GM19351 (cell line): ENCODE results near the gene BRI3BP.
"Not testable (repeated sequence)": the region's sequence is repeated elsewhere in the genome, so short reads cannot be mapped to it uniquely, and the experiment has no call there.

ENCODE experiments used
- ATAC-seq: cut with Tn5 transposase; IDR thresholded peaks from one replicate; pipeline ENCODE4 v1.9.1; 2021; ENCODE audit warnings: mild to moderate bottlenecking, moderate library complexity; ENCODE audit not compliant: unreplicated experiment

The BRI3BP gene

DNA sequence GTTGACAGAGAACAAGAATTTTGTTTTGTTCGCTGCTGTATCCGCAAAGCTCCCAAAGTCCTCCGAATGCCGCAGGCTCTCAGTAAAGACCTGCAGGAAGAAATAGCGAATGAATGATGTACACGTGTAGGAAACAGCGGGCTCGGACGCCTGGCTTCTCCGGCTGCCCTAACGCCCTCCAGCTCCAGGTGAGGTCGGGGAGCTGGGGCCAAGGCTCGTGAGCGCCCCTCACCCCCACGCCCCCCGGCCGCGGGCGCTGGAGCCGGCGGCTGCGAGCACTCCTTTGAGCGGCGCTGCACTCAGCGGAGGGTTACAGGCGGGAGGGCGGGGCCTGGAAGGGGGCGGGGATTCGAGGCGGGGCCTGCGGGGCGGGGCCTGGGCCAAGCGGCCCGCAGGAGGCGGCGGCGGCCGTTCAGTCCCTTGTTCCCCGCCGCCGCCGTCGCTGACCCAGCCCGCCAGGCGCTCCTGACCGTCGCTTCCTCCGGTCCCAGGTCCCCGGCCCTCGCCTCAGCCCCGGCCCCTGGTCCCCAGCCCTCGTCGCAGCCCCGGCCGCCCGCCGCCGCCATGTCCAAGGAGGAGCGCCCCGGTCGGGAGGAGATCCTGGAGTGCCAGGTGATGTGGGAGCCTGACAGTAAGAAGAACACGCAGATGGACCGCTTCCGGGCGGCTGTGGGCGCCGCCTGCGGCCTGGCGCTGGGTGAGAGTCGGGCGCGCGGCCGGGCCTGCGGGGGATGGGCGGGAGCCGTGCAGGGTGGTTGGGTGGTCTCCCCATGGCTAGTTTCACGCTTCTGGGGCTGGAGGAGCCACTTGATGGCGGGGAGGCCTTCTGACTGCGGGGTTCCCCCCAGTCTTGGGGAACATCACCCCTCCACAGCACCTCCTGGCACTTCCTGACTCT lies 71.8 kb downstream of the BRI3BP start, which contains the start of gene AACS:
Gene AACS (plus strand): TSS at position 415 of the 898 bp plus-strand sequence. CDS start 150 bp downstream, at position 565.
- peak; percentile 91 for ATAC-seq

DNA sequence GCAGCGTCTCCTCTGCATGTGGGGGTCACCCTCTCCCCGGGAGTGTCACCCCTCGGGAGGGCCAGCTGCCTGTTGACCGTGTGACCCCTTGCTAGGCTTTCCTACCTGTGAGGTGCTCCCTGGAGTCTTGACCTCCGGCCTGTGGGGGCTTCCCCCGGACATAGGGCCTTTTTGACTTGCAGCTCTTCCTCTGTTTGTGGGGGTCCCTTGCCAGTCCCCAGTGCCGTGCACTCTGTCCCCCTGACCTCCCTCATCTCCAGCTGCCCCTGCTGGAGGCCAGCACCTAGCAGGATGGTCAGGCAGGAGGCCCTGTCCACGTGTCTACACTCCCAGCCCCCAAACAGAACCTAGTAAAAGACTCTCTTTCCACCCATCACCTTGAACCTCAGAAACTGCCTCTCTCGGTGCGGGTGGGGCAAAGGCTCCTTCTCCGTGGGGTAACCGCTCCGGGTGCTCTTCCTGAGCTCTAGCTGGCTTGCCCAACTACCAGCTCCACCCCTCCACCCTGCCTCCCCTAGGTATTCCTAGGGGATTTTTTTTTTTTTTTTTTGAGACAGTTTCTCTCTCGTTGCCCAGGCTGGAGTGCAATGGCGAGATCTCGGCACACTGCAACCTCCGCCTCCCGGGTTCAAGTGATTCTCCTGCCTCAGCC lies 72.6 kb downstream of the BRI3BP start:
- ATAC-seq: no peak

DNA sequence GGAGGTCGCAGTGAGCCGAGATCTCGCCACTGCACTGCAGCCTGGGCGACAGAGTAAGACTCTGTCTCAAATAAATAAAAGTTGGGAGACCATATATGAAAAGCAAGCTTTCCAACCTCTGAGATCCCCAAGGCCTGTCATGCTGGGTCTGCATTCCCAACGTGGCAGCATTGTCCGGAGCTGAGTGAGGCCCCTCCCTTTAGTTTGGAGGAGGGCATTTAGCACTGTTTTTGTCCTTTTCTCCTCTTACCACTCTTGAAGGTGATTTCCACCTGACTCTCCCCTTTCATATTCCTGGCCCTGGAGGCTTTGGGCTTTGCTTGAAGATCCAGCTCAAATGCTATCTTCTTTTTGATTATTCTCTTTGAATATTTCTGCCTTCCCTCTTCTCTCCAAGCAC lies 74.9 kb downstream of the BRI3BP start:
- ATAC-seq: no peak

DNA sequence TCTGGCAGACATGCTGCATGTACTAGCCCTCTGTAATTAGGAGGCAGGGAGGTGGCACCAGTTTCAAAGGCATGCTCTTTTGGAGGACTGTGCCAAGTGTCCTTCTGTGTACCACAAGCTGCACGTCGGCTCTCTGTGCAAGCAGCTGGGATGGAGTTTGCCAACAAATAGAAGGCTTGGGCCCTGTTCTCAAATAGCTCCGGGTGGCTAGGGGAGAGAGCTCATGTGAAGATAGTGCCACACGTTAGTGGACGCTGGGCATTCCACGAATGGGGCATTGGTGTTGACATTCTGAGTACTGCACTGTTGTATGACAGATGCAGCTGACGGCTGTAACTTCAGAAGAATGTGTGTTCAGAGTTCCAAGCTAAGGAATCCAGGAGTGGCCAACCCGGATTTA lies 76.2 kb downstream of the BRI3BP start:
- no peak for ATAC-seq

DNA sequence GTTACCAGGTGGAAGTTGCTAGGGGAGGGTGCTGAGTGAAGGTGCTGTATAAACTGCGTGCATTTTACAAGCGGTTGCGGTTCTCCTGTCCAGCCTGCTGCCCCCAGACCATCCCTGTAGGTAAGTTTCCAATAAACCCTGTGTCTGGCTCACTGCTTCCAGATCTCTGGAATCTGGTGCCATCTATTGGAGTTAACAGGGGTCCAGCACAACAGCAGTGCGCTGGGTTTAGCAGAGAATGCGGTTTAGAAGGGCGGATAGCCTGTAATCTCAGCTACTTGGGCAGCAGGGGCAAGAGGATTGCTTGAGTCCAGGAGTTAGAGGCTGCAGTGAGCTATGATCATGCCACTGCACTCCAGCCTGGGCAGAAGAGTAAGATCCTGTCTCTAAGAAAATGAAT lies 76.7 kb downstream of the BRI3BP start:
- ATAC-seq: no peak

DNA sequence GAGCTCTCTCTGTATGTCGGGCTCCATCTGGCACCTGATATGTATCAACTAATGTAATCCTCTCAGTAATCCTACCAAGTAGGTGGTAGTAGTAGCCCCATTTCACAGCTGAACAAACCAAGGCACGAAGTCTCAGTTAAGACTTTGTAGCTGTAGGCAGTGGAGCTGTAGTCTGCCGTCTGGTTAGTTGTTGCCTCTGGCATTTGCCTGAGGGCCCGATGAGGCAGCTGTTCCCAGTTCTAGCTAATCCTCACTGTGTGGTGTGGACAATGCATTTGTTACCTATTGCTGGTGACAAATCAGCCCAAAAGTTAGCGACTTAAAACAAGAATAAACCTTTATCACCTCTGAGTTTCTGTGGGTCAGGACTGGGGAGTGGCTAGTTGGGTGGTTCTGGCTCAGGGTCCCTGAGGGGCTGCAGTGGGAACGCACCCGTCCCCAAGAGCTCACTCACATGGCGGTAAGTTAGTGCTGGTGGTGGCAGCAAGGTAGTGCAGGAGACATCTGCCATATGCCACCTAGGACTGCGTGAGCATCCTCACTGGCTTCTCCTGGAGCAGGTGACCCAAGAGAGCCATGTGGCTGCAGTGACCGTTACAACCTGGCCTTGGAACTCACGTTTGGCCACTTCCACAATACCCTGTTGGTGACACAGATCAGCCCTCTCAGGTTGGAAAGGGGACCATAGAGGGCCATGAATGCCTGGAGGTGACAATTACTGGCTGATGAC lies 77.4 kb downstream of the BRI3BP start:
- ATAC-seq: no peak

DNA sequence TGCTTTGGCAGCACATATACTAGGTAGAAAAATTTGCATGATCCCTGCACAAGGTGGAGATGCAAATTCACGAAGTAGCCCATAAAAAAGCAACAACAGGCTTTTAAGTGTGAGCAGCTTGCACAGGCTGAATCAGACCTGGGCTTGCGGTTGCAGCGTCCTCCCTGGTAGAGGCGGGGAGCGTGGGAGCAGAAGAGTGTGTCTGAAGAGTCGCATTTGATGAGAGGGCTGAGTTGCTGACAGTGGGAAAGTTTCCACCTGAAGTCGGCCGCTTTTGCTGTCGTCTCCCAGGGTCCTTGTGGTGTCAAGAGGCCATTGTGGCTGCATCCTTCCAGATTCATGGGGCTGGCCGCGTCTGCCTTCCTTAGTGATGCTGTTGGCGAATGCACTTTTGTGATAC lies 78.0 kb downstream of the BRI3BP start:
- ATAC-seq: no peak

DNA sequence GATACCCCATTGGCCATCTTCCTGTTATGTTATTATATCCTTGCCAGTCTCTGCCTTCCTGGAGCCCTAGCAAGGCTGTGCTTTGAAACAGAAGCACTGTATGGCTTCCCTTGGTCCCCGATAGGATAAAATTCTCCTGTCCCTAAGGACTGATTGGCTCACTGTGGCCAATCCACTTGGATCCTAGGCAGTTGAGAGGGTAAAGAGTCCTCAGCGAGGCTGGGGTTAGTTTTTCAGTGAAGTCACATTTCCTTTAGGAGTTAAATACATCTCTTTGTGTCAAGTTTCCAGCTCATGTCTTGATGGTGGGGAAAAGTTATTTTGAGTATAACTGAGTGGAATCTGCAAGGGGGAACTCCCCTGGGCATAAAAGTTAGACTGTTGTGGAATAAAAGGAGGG lies 79.1 kb downstream of the BRI3BP start:
- ATAC-seq: no peak

DNA sequence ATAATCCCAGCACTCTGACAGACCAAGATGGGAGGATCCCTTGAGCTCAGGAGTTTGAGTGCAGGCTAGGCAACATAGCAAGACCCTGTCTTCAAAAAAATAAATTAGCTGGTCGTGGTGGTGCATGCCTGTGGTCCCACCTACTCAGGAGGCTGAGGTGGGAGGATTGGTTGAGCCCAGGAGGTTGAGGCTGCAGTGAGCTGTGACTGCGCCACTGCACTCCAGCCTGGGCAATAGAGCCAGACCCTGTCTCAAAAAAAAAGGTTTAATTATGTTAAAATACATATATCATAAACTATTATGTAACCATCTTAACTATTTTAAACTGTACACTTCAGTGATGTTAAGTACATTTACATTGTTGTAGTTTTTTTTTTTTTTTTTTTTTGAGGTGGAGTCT lies 80.8 kb downstream of the BRI3BP start:
- ATAC-seq: not testable (repeated sequence)

DNA sequence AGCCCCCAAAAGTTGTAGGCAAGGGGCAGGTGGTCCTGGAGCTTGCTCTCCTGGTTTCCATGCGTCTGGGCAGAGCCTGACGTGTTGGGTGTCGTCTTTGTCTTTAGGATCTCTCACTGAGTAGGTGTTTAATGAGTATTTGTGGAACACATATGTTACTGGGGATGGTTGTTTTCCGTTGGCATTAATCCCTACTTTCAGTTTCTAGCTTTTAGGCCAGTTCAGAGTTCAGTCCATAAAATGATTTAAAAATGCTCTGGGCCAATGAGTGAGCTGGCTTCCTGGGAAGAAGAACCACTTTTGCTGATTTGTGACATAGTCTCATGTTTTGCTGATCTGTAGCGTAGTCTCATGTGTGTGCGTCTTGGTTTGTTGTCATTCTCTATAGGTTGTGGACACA lies 82.7 kb downstream of the BRI3BP start:
- ATAC-seq: no peak

DNA sequence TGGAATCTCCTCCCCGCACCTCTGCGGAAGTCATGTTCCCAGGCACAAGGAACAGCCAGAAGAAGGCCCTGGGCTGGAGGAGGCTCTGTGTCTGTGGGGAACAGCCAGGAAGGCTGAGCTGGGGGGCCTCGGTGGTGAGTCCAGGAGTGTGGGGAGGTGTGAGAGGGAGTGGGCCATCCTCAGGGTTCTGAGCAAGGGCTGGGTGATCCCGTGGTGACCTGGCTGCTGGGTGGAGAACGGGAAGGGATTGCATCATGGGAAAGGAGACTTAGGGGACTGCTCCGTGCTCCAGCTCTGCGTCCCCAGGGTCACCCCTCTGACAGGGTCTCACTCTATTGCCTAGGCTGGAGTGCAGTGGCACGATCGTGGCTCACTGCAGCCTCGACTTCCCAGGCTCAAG lies 85.6 kb downstream of the BRI3BP start:
- no peak for ATAC-seq

DNA sequence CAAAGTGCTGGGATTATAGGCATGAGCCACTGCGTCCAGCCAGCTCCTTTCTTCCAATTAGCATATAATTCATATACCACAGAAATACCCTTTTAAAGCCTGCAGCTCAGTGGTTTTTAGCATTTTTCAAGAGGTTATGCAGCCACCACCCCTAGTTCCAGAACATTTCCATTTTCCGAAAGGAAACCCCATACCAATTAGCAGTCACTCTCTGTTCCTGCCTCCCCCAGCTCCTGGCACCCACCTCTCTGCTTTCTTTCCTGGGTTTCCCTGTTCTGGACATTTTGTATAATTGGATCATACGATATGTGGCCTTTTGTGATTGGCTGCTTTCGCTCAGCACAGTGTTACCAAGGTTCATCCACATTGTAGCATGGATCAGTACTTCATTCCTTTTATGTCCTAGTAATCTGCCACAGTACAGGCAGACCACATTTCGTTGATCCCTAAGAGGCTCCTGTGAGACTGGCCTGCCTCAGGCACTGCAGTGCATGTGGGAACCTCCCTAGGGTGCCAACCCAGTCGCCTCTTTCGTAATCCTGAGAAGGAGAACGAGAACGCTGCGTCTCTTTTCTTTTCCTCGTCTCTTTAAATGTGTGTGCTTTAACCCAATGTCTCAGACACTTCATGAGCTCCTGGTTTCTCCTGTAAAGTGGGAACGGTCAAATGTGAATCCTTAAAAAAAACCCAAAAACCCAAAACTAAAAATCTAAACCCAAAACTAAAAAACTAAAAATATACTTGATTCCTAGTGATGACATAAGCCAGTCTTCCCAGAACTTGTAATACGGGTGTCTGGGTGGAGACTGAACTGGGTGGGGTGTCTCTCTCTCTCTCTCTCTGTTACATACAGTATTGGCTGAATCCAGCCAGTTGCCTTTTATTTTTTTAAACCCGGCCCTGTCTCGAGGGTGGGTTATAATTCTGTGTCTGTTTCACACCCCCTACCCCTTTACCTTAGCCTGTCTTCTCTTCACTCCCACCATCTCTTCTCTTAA lies 86.5 kb downstream of the BRI3BP start:
- ATAC-seq: no peak
